GM18502 (cell line): ENCODE data around the gene NAA10.

Experiments used
- ATAC-seq: cut with Tn5 transposase; IDR thresholded peaks from one replicate; pipeline ENCODE4 v1.9.1; 2021; ENCODE audit warnings: mild to moderate bottlenecking; ENCODE audit not compliant: unreplicated experiment, poor library complexity

Gene NAA10

GRCh38 chrX:153886915-153887314, 47.9 kb downstream of the NAA10 start:
- no peak for ATAC-seq

- ATAC-seq: no peak
Measured at GRCh38 chrX:153885968-153886903, 48.6 kb downstream of the NAA10 start, which contains the start of gene L1CAM. Gene L1CAM (minus strand): TSS chrX:153886173. CDS start chrX:153875836, 10,337 bp downstream.

- no peak for ATAC-seq
Measured at GRCh38 chrX:153885208-153885787, 49.5 kb downstream of the NAA10 start.

- ATAC-seq: no peak
Measured at GRCh38 chrX:153884590-153884989, 50.2 kb downstream of the NAA10 start.

- no peak for ATAC-seq
Measured at GRCh38 chrX:153884136-153884535, 50.7 kb downstream of the NAA10 start.

- no peak for ATAC-seq
Measured at GRCh38 chrX:153883163-153883843, 51.5 kb downstream of the NAA10 start.

- no peak for ATAC-seq
Measured at GRCh38 chrX:153882557-153882956, 52.3 kb downstream of the NAA10 start.

- no peak for ATAC-seq
Measured at GRCh38 chrX:153882086-153882498, 52.7 kb downstream of the NAA10 start.

- ATAC-seq: no peak
Measured at GRCh38 chrX:153881281-153881680, 53.6 kb downstream of the NAA10 start.

- ATAC-seq: no peak
Measured at GRCh38 chrX:153880440-153880815, 54.4 kb downstream of the NAA10 start.

GRCh38 chrX:153879741-153880439, 54.9 kb downstream of the NAA10 start:
- no peak for ATAC-seq
